OCI-LY1 (cell line): ENCODE results near the gene NECAB2.

ENCODE experiments used
- H2AFZ ChIP-seq: fragments of 200-600 bp; sonication (generic), shearing (Covaris generic); 2 replicates; pipeline ENCODE4 v1.6.0; 2014; ENCODE audit warnings: antibody characterized with exemption, mild to moderate bottlenecking, low read length
- H3F3A ChIP-seq: fragments of 200-600 bp; sonication (generic), shearing (Covaris generic); 2 replicates; pipeline ENCODE4 v1.6.0; 2014; ENCODE audit warnings: mild to moderate bottlenecking, antibody characterized with exemption, low read length, moderate library complexity; ENCODE audit not compliant: insufficient read depth
- H3K27ac ChIP-seq: fragments of 200-600 bp; sonication (generic); 2 replicates; pipeline ENCODE4 v1.5.1; 2014; ENCODE audit warnings: low read length, mixed run types, mild to moderate bottlenecking, low read depth; ENCODE audit not compliant: poor library complexity, severe bottlenecking
- H3K27me3 ChIP-seq: fragments of 200-600 bp; sonication (generic); 2 replicates; pipeline ENCODE4 v1.6.0; 2014; ENCODE audit warnings: antibody characterized with exemption, mild to moderate bottlenecking, low read length, moderate library complexity; ENCODE audit not compliant: insufficient read depth
- H3K36me3 ChIP-seq: fragments of 200-600 bp; sonication (generic); 2 replicates; pipeline ENCODE4 v1.6.1; 2014; ENCODE audit warnings: mild to moderate bottlenecking, antibody characterized with exemption, low read length, moderate library complexity, mixed read lengths; ENCODE audit not compliant: insufficient read depth
- H3K4me1 ChIP-seq: fragments of 200-600 bp; sonication (generic); 2 replicates; pipeline ENCODE4 v1.5.1; 2014; ENCODE audit warnings: mild to moderate bottlenecking, low read length, moderate library complexity; ENCODE audit not compliant: insufficient read depth, severe bottlenecking
- H3K4me2 ChIP-seq: fragments of 200-600 bp; sonication (generic), shearing (Covaris generic); 2 replicates; pipeline ENCODE4 v1.6.1; 2014; ENCODE audit warnings: low read length
- H3K4me3 ChIP-seq: fragments of 200-600 bp; sonication (generic); 2 replicates; pipeline ENCODE4 v1.5.1; 2014; ENCODE audit warnings: low read length, low read depth, mild to moderate bottlenecking, mixed read lengths; ENCODE audit not compliant: poor library complexity, severe bottlenecking
- H3K79me2 ChIP-seq: fragments of 200-600 bp; shearing (Covaris generic); 2 replicates; pipeline ENCODE4 v1.6.1; 2016; ENCODE audit warnings: mixed run types, low read length, mixed read lengths; ENCODE audit not compliant: insufficient read depth
- H3K9ac ChIP-seq: fragments of 200-600 bp; sonication (generic), shearing (Covaris generic); 2 replicates; pipeline ENCODE4 v1.6.1; 2014; ENCODE audit warnings: mild to moderate bottlenecking, low read length, mixed read lengths
- H3K9me2 ChIP-seq: fragments of 200-600 bp; sonication (generic), shearing (Covaris generic); 2 replicates; pipeline ENCODE4 v1.6.1; 2014; ENCODE audit warnings: low read depth, mild to moderate bottlenecking, low read length, mixed read lengths
- H3K9me3 ChIP-seq: fragments of 200-600 bp; shearing (Covaris generic); 2 replicates; pipeline ENCODE4 v1.6.1; 2014; ENCODE audit warnings: low read length, mixed read lengths
- H4K20me1 ChIP-seq: fragments of 200-600 bp; sonication (generic), shearing (Covaris generic); 2 replicates; pipeline ENCODE4 v1.6.0; 2016; ENCODE audit warnings: mild to moderate bottlenecking, low read length; ENCODE audit not compliant: insufficient read depth
- EZH2 ChIP-seq: fragments of 200-600 bp; sonication (generic), shearing (Covaris generic); IDR thresholded peaks from 2 replicates; pipeline ENCODE4 v1.8.0; 2017; ENCODE audit warnings: borderline replicate concordance, mixed run types, mild to moderate bottlenecking, antibody characterized with exemption, low read length, moderate library complexity, mixed read lengths
- TF ChIP-seq, protein P1 (sequence below): fragments of 200-600 bp; sonication (generic), shearing (Covaris generic); IDR thresholded peaks from 2 replicates; pipeline ENCODE4 v1.5.1; 2017; ENCODE audit warnings: mild to moderate bottlenecking, antibody characterized with exemption, low read length, moderate library complexity, mixed read lengths

The NECAB2 gene

DNA sequence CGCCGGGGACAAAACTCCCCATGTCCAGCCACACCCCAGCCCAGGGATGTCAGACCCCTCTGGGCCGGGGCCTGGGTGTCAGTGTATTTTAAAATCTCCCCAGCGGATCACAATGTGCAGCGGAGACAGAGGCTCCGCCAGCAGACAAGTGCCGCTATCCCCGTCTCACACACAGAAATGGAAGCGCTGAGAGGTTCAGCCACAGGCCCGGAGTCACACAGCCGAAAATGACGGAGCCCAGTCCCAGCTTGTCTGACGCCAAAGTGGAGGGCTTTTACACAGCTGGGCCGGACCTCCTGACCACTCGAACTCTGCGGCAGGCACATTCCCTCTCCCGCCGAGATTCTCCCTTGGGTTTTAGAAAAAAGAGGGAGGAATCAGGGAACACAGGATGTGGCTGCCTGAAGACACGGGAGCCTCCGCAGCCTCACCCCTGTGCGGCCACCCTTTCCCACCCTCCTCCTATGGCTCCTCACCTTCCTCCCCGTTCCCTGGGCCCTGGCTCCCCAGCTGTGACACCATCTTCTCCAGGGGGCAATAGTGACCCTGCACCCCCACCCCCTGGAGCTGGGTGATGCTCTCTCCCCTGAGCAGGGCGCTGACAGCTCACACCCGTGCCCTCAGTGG is 21.8 kb upstream of the NECAB2 start:
- Histone ChIP-seq H3K36me3 (no peaks in the 10 kb centered on the region), H3K79me2 (no peaks in the 10 kb centered on the region), H3K27ac (no peak overlapping the region), H2AFZ (no peak overlapping the region), H3K4me3 (no peak overlapping the region), H3K9me3 (no peaks in the 10 kb centered on the region), H3K9ac (no peak overlapping the region), H3K27me3 (no peaks in the 10 kb centered on the region), H3K4me2 (no peak overlapping the region), H3K9me2 (no peaks in the 10 kb centered on the region), H3F3A (no peaks in the 10 kb centered on the region), H4K20me1 (no peaks in the 10 kb centered on the region), H3K4me1 (no peaks in the 10 kb centered on the region)
- TF ChIP-seq EZH2 = no peak
- TF ChIP-seq, protein P1, sequence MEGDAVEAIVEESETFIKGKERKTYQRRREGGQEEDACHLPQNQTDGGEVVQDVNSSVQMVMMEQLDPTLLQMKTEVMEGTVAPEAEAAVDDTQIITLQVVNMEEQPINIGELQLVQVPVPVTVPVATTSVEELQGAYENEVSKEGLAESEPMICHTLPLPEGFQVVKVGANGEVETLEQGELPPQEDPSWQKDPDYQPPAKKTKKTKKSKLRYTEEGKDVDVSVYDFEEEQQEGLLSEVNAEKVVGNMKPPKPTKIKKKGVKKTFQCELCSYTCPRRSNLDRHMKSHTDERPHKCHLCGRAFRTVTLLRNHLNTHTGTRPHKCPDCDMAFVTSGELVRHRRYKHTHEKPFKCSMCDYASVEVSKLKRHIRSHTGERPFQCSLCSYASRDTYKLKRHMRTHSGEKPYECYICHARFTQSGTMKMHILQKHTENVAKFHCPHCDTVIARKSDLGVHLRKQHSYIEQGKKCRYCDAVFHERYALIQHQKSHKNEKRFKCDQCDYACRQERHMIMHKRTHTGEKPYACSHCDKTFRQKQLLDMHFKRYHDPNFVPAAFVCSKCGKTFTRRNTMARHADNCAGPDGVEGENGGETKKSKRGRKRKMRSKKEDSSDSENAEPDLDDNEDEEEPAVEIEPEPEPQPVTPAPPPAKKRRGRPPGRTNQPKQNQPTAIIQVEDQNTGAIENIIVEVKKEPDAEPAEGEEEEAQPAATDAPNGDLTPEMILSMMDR = no peak

DNA sequence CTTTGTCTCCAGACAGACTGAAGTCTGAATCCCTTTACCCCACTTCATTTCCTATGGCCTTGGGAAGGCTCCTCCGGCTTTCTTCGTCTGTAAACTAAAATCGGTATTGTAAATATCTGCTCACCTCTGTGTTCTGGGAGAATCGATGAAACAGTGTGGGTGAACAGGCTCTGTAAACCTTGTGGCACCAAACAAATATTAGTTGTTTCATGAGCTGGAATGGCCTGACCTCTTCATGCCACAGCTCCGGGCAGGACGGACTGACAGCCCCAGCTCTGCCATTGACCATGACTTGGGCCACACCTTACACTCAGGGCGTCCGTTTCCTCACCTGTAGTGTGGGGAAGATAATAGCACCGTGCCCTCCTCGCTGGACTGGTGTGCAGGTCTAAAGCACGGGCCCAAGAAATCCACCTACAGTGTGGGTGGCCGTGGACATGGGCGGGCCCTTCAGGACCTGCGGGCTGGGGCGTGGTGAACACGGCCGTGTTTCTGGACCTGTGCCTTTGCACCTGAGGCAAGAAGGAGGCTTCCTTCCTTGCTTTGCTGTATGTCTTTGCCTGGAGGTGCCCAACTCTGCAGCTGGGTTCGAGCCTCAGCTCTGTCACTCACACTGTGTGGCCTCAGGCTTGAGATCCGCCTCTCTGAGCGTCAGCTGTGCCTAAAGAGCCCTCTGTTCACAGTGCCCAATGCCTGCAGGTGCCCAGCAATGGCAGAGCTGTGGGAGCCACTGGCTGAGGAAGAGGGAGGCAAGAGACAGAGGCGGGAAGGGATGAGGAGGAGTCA is 21.1 kb upstream of the NECAB2 start:
- H3K9ac ChIP-seq = no peak overlapping the region
- no peaks in the 10 kb centered on the region for H3F3A ChIP-seq
- no peaks in the 10 kb centered on the region for H3K79me2 ChIP-seq
- H2AFZ ChIP-seq = no peak overlapping the region
- H3K9me3 ChIP-seq = no peaks in the 10 kb centered on the region
- H3K27ac ChIP-seq = no peak overlapping the region
- no peak overlapping the region for H3K4me3 ChIP-seq
- no peaks in the 10 kb centered on the region for H3K4me1 ChIP-seq
- no peak overlapping the region for H3K4me2 ChIP-seq
- no peaks in the 10 kb centered on the region for H3K36me3 ChIP-seq
- TF ChIP-seq, protein P1 = no peak
- TF ChIP-seq EZH2 = no peak
- H4K20me1 ChIP-seq = no peaks in the 10 kb centered on the region
- H3K27me3 ChIP-seq = no peaks in the 10 kb centered on the region
- H3K9me2 ChIP-seq = no peaks in the 10 kb centered on the region

DNA sequence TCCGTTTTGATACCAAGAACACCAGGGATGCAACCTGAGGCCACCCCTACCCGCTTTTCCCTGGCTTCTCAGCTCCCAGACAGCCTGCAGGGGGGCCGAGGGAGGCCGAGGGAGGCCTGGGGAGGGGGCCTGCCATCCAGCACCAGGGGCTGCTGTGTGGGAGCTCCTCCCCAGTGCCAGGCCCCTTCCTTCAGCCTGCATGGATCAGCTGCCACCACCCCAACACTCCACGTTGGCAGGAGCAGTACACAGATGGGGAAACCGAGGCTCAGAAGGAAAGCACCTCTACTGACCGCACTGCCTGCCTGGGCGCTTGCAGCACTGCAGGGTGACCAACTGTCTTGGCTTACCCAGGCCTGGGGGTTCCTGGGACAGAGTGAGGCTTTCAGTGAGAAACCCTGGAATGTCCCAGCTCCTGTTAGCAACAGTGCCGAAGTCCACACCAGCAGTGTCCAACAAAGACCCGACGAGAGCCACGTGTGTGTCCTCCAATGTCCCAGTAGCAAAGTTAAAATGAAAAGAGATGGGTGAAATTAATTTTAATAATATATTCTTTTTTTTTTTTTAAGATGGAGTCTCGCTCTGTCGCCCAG is 20.3 kb upstream of the NECAB2 start:
- Histone ChIP-seq H3K9me2 (no peaks in the 10 kb centered on the region), H3K27me3 (no peaks in the 10 kb centered on the region), H3K9me3 (no peaks in the 10 kb centered on the region), H2AFZ (no peak overlapping the region), H3K4me3 (no peak overlapping the region), H3K4me2 (no peak overlapping the region), H3K79me2 (no peaks in the 10 kb centered on the region), H3K36me3 (no peaks in the 10 kb centered on the region), H3K27ac (no peak overlapping the region), H4K20me1 (no peaks in the 10 kb centered on the region), H3K9ac (no peak overlapping the region), H3F3A (no peaks in the 10 kb centered on the region), H3K4me1 (no peaks in the 10 kb centered on the region)
- TF ChIP-seq, protein P1 = no peak
- no peak for TF ChIP-seq EZH2
